GM12878 (cell line): ENCODE results near the gene CCNB3. TPM values are rescaled to one million over a fixed set of nuclear protein-coding genes. Genes with fewer than 3 reads are reported as not detected.

Source experiments
- ATF7 ChIP-seq: fragments of 450-650 bp; IDR thresholded peaks from 2 replicates; pipeline ENCODE4 v1.6.1; 2016; ENCODE audit warnings: low read depth, mild to moderate bottlenecking
- BHLHE40 ChIP-seq, 2 experiments: fragments of 450-650 bp in 1 of 2; IDR thresholded peaks; 2 replicates each; pipeline ENCODE4 v1.6.1; 2011 to 2017; ENCODE audit warnings: low read depth in 2 of 2, borderline replicate concordance in 1 of 2, improper control_type of control experiment in 1 of 2, low read length in 1 of 2, mild to moderate bottlenecking in 1 of 2
- CTCF ChIP-seq, 3 experiments: IDR thresholded peaks in 2 of 3; conservative IDR thresholded peaks in 1 of 3; 2 replicates each; pipeline ENCODE4 v1.5.1; 2011; ENCODE audit warnings: low read depth in 3 of 3, low read length in 3 of 3, mild to moderate bottlenecking in 3 of 3, control low read depth in 2 of 3, moderate library complexity in 2 of 3, inconsistent platforms in 1 of 3, mixed read lengths in 1 of 3; ENCODE audit not compliant: control insufficient read depth in 2 of 3, insufficient read depth in 1 of 3; ENCODE audit errors: extremely low read depth in 1 of 3
- EP300 ChIP-seq, 2 experiments: fragments of 150-350 bp in 1 of 2; IDR thresholded peaks; 2 replicates each; pipeline ENCODE4 v1.6.1; 2011 to 2012; ENCODE audit warnings: low read depth in 2 of 2, low read length in 2 of 2, borderline replicate concordance in 1 of 2, improper control_type of control experiment in 1 of 2, inconsistent platforms in 1 of 2; ENCODE audit not compliant: control insufficient read depth in 1 of 2
- ETV6 ChIP-seq, 2 experiments: fragments of 450-650 bp in 1 of 2; IDR thresholded peaks in 1 of 2; conservative IDR thresholded peaks in 1 of 2; 2 replicates each; pipeline ENCODE4 v1.6.1; 2014; ENCODE audit warnings: antibody characterized with exemption in 1 of 2, borderline replicate concordance in 1 of 2, low read depth in 1 of 2, mild to moderate bottlenecking in 1 of 2, moderate library complexity in 1 of 2
- HDGF ChIP-seq: fragments of 450-650 bp; IDR thresholded peaks from 2 replicates; pipeline ENCODE4 v1.6.1; 2016; ENCODE audit warnings: antibody characterized with exemption
- IRF5 ChIP-seq: fragments of 450-650 bp; IDR thresholded peaks from 2 replicates; pipeline ENCODE4 v1.6.1; 2017; ENCODE audit warnings: borderline replicate concordance
- KLF5 ChIP-seq: fragments of 450-650 bp; IDR thresholded peaks from 2 replicates; pipeline ENCODE4 v1.6.1; 2014; ENCODE audit warnings: mild to moderate bottlenecking; ENCODE audit not compliant: partially characterized antibody
- NFIC ChIP-seq: IDR thresholded peaks from 2 replicates; pipeline ENCODE4 v1.6.1; 2012; ENCODE audit warnings: low read depth, mild to moderate bottlenecking, inconsistent platforms, low read length, moderate library complexity
- RAD21 ChIP-seq: IDR thresholded peaks from 2 replicates; pipeline ENCODE4 v1.6.1; 2011; ENCODE audit warnings: mild to moderate bottlenecking, low read depth, low read length, moderate library complexity; ENCODE audit not compliant: insufficient read depth
- RAD51 ChIP-seq: fragments of 450-650 bp; IDR thresholded peaks from 2 replicates; pipeline ENCODE4 v1.6.1; 2016; ENCODE audit warnings: moderate library complexity, mild to moderate bottlenecking, inconsistent platforms
- RELB ChIP-seq: fragments of 450-650 bp; IDR thresholded peaks from 2 replicates; pipeline ENCODE4 v1.6.1; 2017; ENCODE audit warnings: low read depth, mild to moderate bottlenecking, moderate library complexity
- SREBF1 ChIP-seq: IDR thresholded peaks from 2 replicates; pipeline ENCODE4 v1.6.1; 2012; ENCODE audit warnings: mild to moderate bottlenecking, low read length
- SUPT20H ChIP-seq: IDR thresholded peaks from 2 replicates; pipeline ENCODE4 v1.6.1; 2011; ENCODE audit warnings: low read depth, mild to moderate bottlenecking, low read length, moderate library complexity, borderline replicate concordance; ENCODE audit not compliant: control insufficient read depth
- USF1 ChIP-seq: IDR thresholded peaks from 2 replicates; pipeline ENCODE4 v1.6.1; 2011; ENCODE audit warnings: borderline replicate concordance, low read depth, mild to moderate bottlenecking, moderate library complexity, mixed read lengths, low read length; ENCODE audit not compliant: insufficient read depth; ENCODE audit errors: extremely low read length
- USF2 ChIP-seq: IDR thresholded peaks from 2 replicates; pipeline ENCODE4 v1.6.1; 2011; ENCODE audit warnings: low read depth, low read length, improper control_type of control experiment, borderline replicate concordance
- ZZZ3 ChIP-seq: IDR thresholded peaks from 2 replicates; pipeline ENCODE4 v1.6.1; 2011; ENCODE audit warnings: low read depth; ENCODE audit not compliant: control insufficient read depth, insufficient read length
- polyA plus RNA-seq, 11 experiments: library from polyadenylated mRNA; depleted of rRNA in 4 of 11; unstranded in 6 of 11; stranded (reverse) in 5 of 11; fragments of >200 nt; fragmentation: Nextera tagmentation in 4 of 11; fragmentation: Illumina TruSeq in 1 of 11; extraction: Ambion mirVana in 4 of 11; extraction: Trizol in 1 of 11; gene quantifications; 1 replicate in 1 of 11; 2 replicates in 10 of 11; pipeline versions ENCODE4 v1.2.1 to v1.2.3, GENCODE V29; 2011 to 2016; ENCODE audit warnings: inconsistent platforms in 2 of 11, missing spikeins in 2 of 11, low read depth in 1 of 11
- total RNA-seq, 4 experiments: library from RNA; depleted of rRNA in 3 of 4; stranded (reverse); fragments of >200 nt in 3 of 4; fragmentation: Illumina TruSeq in 1 of 4; extraction: Trizol in 1 of 4; gene quantifications; 2 replicates each; pipeline versions ENCODE4 v1.2.1 to v1.2.3, GENCODE V29; 2013 to 2021

CCNB3 gene
- total and polyA plus RNA-seq, 10 of the 15 experiments (the other 5 are each of a cell fraction or from before 2014, with no cell fraction given), result 0.09 to 0.49 (median 0.16) TPM; not detected in 3

GRCh38 chrX:50204364-50204899 lies at the start of gene CCNB3 (continued):
- TF ChIP-seq CTCF (IDR thresholded peaks at IDR 0.05 in 2 of 3, conservative IDR thresholded peaks at IDR 0.05 in 1 of 3; ENCODE audit: control insufficient read depth in 2 of 3, extremely low read depth in 1 of 3, insufficient read depth in 1 of 3, low read depth in 3 of 3, low read length in 3 of 3), result peak; percentile 61 to 72 (median 71)
- peak; percentile 59 to 60; a peak in 3 of 4 replicates for TF ChIP-seq BHLHE40 (IDR thresholded peaks at IDR 0.05; ENCODE audit: borderline replicate concordance in 1 of 2, low read depth in 2 of 2, low read length in 1 of 2)
- TF ChIP-seq EP300 (IDR thresholded peaks at IDR 0.05; ENCODE audit: borderline replicate concordance in 1 of 2, control insufficient read depth in 1 of 2, low read depth in 2 of 2, low read length in 2 of 2), result 0 out of 4 replicates have a peak, but pooled peaks of 1 of the 2 experiments have one; percentile 15
- TF ChIP-seq ZZZ3, result peak; percentile 8
- TF ChIP-seq NFIC, result no peak
- TF ChIP-seq SREBF1, result peak; percentile 44; the same call in 1 of the 2 replicates
- peak; percentile 51 for TF ChIP-seq RAD21
- TF ChIP-seq KLF5, result peak; percentile 88
- no peak for TF ChIP-seq IRF5
- peak; percentile 81 for TF ChIP-seq USF1
- no peak for TF ChIP-seq HDGF
- peak; percentile 51 for TF ChIP-seq USF2
- peak; percentile 88 for TF ChIP-seq ATF7
- peak; percentile 82 for TF ChIP-seq RAD51
- peak in 1 of 2 experiments; percentile 33; a peak in 1 of 4 replicates for TF ChIP-seq ETV6 (conservative IDR thresholded peaks at IDR 0.05 in 1 of 2, IDR thresholded peaks at IDR 0.05 in 1 of 2; ENCODE audit: borderline replicate concordance in 1 of 2, low read depth in 1 of 2)
- TF ChIP-seq SUPT20H, result no peak
- peak; percentile 74 for TF ChIP-seq RELB
